Activated T-cell treated with anti-CD3 and anti-CD28 coated beads, Interleukin-2, amount 50 U/mL, for 24 hours (primary cell): ENCODE results near the gene HOXC12.

Source experiments
- DNase-seq: peaks from one replicate; pipeline ENCODE4 v3.0.0-alpha.2; 2020
- H3K27ac Mint-ChIP-seq: 2 replicates; pipeline ENCODE4 v1.8.0; 2020; ENCODE audit warnings: mild to moderate bottlenecking, mixed read lengths
- H3K27me3 Mint-ChIP-seq: 2 replicates; pipeline ENCODE4 v1.8.0; 2020; ENCODE audit warnings: mixed read lengths
- H3K36me3 Mint-ChIP-seq: 2 replicates; pipeline ENCODE4 v1.8.0; 2020; ENCODE audit warnings: low read depth, mixed read lengths
- H3K4me1 Mint-ChIP-seq: 2 replicates; pipeline ENCODE4 v1.8.0; 2020; ENCODE audit warnings: low read depth, mixed read lengths
- H3K4me3 Mint-ChIP-seq: 2 replicates; pipeline ENCODE4 v1.8.0; 2020; ENCODE audit warnings: mild to moderate bottlenecking, moderate library complexity, mixed read lengths
- H3K9me3 Mint-ChIP-seq: 2 replicates; pipeline ENCODE4 v1.8.0; 2020; ENCODE audit warnings: mixed read lengths

The HOXC12 gene, protein sequence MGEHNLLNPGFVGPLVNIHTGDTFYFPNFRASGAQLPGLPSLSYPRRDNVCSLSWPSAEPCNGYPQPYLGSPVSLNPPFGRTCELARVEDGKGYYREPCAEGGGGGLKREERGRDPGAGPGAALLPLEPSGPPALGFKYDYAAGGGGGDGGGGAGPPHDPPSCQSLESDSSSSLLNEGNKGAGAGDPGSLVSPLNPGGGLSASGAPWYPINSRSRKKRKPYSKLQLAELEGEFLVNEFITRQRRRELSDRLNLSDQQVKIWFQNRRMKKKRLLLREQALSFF

GRCh38 chr12:53954694-53955035, at the start of gene HOXC12:
Gene HOXC12 (plus strand): TSS chr12:53954903. CDS start chr12:53954930, 27 bp downstream.
- no peak for DNase-seq
- Mint-ChIP-seq H3K9me3 (no peaks in the 10 kb centered on the region), H3K27ac (peak within 1 kb of the TSS; percentile 55), H3K36me3 (no peaks in the 10 kb centered on the region), H3K4me1 (peaks cover 26% of the 10 kb centered on the region), H3K4me3 (no peak within 1 kb of the TSS), H3K27me3 (peaks cover 96% of the 10 kb centered on the region)

GRCh38 chr12:53907103-53907502, 47.6 kb upstream of the HOXC12 start:
- Mint-ChIP-seq H3K36me3 (no peaks in the 10 kb centered on the region), H3K9me3 (no peaks in the 10 kb centered on the region), H3K4me3 (no peak overlapping the region), H3K4me1 (no peaks in the 10 kb centered on the region), H3K27ac (no peak overlapping the region), H3K27me3 (peaks cover 34% of the 10 kb centered on the region)
- no peak for DNase-seq

GRCh38 chr12:53916788-53917655, 37.7 kb upstream of the HOXC12 start:
- Mint-ChIP-seq H3K36me3 (no peaks in the 10 kb centered on the region), H3K4me1 (no peaks in the 10 kb centered on the region), H3K27ac (no peak overlapping the region), H3K27me3 (peaks cover 69% of the 10 kb centered on the region), H3K9me3 (no peaks in the 10 kb centered on the region), H3K4me3 (no peak overlapping the region)
- DNase-seq = no peak

DNA sequence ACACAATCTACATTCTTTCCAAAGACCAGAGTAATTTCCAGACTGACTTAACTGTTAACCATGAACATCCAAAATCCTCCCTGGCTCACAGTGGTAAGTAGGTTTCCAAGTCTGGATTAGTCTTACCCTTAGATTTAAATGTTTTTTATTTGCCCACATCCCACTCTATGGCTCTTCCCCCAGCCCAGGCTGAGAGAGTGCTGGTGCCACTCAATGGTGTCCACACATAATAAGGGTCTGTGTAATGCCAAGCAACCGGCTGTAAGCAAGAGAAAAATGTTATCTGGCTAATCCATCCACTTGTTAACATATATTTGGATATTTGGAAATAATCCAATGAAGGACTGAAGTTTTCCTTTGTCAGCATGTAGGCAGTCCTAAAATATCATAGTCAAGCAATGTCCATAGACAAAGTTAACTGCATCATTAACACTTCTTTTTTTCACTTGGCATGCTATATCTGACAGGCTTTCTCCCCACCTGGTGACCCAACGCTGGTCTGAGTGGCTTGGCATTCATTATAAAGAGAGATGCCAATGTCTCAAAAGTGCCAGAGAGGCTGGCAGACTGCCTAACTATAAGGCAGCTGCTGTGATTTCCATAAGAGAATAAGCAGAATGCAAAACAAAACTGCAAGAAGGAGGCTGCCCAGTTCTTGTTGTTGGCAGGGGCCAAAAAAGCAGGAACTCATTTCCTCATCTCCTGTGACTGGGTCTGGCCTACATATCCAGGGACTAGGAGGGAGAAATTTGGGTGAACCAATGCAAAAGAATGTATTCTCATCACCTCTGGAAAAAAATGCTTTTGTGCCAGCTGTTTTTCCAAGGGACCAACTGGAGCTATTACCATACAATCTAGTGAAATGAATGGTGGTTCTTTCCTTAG, 29.9 kb upstream of the HOXC12 start:
- Mint-ChIP-seq H3K9me3 (no peaks in the 10 kb centered on the region), H3K4me1 (no peaks in the 10 kb centered on the region)

DNA sequence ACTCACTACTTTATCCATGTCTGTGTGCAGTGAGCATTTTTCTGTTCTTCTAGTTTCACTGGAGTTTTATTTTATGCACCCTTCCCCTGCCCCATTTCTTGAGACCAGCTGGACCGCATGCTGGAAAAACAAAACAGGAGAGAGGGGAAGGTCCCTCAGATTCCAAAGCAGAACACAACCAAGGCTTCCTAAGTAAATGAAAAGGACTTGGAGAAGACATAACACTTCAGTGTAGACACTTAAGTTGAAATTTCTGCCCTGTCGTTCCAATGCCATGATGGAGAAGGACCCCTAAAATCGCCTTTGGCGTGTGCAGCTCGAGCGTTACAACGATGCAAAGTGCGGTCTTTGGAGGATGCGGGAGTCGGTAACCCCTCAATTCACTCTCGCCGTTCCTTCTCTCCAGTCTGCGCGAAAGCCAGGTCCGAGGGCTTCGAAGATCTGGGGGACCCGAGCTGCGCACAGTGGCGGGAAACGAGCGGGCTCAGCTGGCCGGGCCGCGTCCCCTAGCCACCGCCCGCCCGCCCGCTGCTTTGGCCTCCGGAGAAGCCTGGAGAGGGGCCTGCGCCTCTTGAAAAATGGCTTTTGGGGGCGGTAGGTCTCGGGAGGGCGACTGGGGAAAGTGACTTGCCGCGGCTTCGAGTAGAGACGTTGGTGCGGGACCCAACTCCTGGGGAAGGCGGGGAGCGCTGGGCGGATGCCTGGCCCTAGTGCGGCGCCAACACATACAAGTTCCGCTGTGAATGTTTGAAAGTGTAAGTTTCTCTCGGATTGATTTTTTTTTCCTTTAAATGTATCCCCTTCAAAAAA, 27.3 kb upstream of the HOXC12 start:
- H3K4me1 Mint-ChIP-seq = no peaks in the 10 kb centered on the region
- H3K9me3 Mint-ChIP-seq = no peaks in the 10 kb centered on the region
- no peak for DNase-seq
- H3K36me3 Mint-ChIP-seq = no peaks in the 10 kb centered on the region
- peaks cover 94% of the 10 kb centered on the region for H3K27me3 Mint-ChIP-seq
- H3K4me3 Mint-ChIP-seq = no peak overlapping the region
- H3K27ac Mint-ChIP-seq = no peak overlapping the region

More for the DNA sequence above, 29.9 kb upstream of the HOXC12 start:
- no peak overlapping the region for H3K27ac Mint-ChIP-seq
- H3K36me3 Mint-ChIP-seq = no peaks in the 10 kb centered on the region
- H3K4me3 Mint-ChIP-seq = no peak overlapping the region
- peaks cover 92% of the 10 kb centered on the region for H3K27me3 Mint-ChIP-seq
- no peak for DNase-seq

- no peak for DNase-seq
- no peak overlapping the region for H3K4me3 Mint-ChIP-seq
- no peaks in the 10 kb centered on the region for H3K9me3 Mint-ChIP-seq
- peaks cover 95% of the 10 kb centered on the region for H3K27me3 Mint-ChIP-seq
- H3K4me1 Mint-ChIP-seq = no peaks in the 10 kb centered on the region
- H3K36me3 Mint-ChIP-seq = no peaks in the 10 kb centered on the region
- no peak overlapping the region for H3K27ac Mint-ChIP-seq
Observed at GRCh38 chr12:53928054-53928835, 26.5 kb upstream of the HOXC12 start.

- no peaks in the 10 kb centered on the region for H3K36me3 Mint-ChIP-seq
- H3K27ac Mint-ChIP-seq = no peak overlapping the region
- H3K27me3 Mint-ChIP-seq = peaks cover 95% of the 10 kb centered on the region
- DNase-seq = no peak
- H3K4me3 Mint-ChIP-seq = no peak overlapping the region
- no peaks in the 10 kb centered on the region for H3K4me1 Mint-ChIP-seq
- H3K9me3 Mint-ChIP-seq = no peaks in the 10 kb centered on the region
Observed at GRCh38 chr12:53929527-53929926, 25.2 kb upstream of the HOXC12 start.

DNA sequence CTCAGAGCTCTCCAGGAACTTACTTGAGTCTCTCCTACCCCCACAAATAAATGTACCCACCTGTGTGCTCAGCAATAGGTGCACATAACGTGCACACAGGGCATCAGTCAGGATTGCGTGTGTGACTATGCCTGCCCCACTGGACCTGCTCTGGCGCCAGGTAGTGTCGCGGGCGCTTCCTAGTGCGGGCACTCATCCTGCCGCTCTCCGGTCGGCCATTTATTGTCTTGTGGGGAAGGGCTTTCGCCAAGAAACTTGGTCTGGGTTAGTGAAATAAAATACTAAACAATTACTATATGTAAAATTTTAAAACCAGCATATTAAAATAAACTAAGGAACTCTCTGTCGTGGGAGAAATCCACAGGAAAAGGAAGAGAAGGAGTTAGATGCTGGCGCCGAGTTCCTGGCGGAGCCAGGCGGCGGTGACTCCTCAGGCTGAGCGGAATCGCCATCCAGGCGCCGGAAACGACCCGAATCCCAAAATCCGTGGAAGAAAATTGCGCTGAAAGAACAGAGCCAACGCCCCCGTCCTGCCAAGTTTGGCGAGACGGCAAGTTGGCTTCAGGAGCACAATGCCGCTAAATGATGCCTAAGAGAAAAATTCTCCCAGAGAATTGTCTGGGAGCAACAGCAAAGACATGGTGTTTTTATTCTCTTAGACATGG, 24.0 kb upstream of the HOXC12 start:
- no peak overlapping the region for H3K27ac Mint-ChIP-seq
- H3K9me3 Mint-ChIP-seq = no peaks in the 10 kb centered on the region
- no peak for DNase-seq
- peaks cover 94% of the 10 kb centered on the region for H3K27me3 Mint-ChIP-seq
- peaks cover 4% of the 10 kb centered on the region for H3K4me1 Mint-ChIP-seq
- no peak overlapping the region for H3K4me3 Mint-ChIP-seq
- H3K36me3 Mint-ChIP-seq = no peaks in the 10 kb centered on the region

DNA sequence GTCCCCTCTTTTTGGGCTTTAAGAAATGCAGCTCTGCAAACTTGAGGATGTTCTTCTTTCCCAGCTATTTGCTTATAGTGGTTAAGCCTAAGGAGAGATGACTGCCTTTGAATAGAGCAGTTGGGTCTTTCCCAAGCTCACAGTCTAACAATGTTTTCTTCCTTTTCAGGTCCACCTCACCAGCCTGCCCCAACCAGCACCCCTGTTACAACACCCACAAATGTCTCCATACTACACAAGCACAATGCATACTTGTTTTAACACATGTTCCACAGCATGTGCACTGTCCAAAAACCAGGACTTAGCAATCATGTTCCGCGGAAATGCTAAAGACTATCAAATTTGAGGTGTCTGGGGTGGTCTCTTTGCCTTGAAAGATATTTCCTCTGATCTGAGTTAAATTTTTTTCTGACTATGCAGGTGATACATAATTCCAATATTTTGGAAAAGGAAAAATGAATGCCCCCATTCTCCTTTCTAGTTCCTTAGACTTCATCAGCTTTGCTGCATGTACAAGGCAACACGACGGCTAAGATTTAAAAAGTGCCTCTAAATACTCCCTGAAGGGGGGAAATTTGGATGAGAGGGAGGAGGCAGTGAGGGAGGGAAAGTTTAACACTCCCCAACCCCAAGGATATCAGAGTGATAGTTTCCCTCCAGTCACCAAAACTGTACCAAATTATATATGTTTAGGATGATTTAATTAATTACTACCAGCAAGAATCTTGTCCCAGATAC, 22.7 kb upstream of the HOXC12 start:
- no peak for DNase-seq
- no peak overlapping the region for H3K4me3 Mint-ChIP-seq
- H3K9me3 Mint-ChIP-seq = no peaks in the 10 kb centered on the region
- no peak overlapping the region for H3K27ac Mint-ChIP-seq
- H3K4me1 Mint-ChIP-seq = peaks cover 6% of the 10 kb centered on the region
- no peaks in the 10 kb centered on the region for H3K36me3 Mint-ChIP-seq
- peaks cover 94% of the 10 kb centered on the region for H3K27me3 Mint-ChIP-seq

DNA sequence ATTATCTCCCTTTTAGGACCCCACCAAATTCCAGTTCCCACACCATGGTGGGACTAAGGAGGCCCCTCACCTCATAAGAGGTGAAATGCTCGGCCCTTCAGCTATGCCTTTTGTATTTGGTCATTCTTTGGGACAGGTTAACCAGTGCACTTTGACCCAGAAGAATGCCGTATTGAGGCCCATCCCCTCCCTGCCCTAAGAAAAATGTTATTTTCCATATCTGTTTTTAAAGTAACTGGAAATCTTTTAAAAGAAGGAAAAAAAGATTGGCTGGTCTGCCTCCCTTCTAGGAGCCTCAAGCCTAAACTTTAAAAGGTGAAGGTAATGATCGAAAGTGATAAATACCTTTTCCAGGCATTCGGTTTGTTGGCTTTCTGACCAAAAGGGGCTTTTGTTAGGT, 21.8 kb upstream of the HOXC12 start:
- H3K36me3 Mint-ChIP-seq = no peaks in the 10 kb centered on the region
- H3K4me1 Mint-ChIP-seq = peaks cover 7% of the 10 kb centered on the region
- no peak overlapping the region for H3K4me3 Mint-ChIP-seq
- DNase-seq = no peak
- H3K27me3 Mint-ChIP-seq = peaks cover 94% of the 10 kb centered on the region
- no peaks in the 10 kb centered on the region for H3K9me3 Mint-ChIP-seq
- no peak overlapping the region for H3K27ac Mint-ChIP-seq

GRCh38 chr12:53935383-53936341, 19.0 kb upstream of the HOXC12 start:
- Mint-ChIP-seq H3K4me1 (peaks cover 12% of the 10 kb centered on the region), H3K27me3 (peaks cover 93% of the 10 kb centered on the region), H3K4me3 (peak overlapping the region; percentile 37), H3K9me3 (no peaks in the 10 kb centered on the region), H3K27ac (no peak overlapping the region), H3K36me3 (no peaks in the 10 kb centered on the region)
- DNase-seq = no peak

DNA sequence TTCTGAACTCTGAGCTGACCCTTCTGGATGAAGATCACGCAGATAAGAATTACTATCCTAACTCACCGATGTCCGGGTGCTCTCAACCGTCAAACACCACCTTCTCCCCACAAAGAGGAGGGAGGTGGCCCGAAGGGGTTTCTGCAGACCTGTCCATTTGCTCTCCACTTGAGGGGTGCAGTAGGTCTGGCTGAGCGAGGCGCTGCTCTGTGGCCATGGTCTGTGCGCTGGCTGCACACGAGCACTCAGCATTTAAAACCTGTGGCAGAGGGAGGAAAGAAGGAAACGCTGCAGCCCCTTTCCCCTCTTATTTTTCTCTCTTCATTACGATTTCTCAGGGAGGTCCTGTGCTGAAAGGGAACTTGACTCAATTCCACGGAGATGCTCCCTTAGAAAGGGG, 17.6 kb upstream of the HOXC12 start:
- H3K9me3 Mint-ChIP-seq = no peaks in the 10 kb centered on the region
- H3K4me3 Mint-ChIP-seq = no peak overlapping the region
- peaks cover 12% of the 10 kb centered on the region for H3K4me1 Mint-ChIP-seq
- H3K36me3 Mint-ChIP-seq = no peaks in the 10 kb centered on the region
- H3K27ac Mint-ChIP-seq = no peak overlapping the region
- DNase-seq = no peak
- peaks cover 93% of the 10 kb centered on the region for H3K27me3 Mint-ChIP-seq
